WERI-Rb-1 (cell line): ENCODE data around the gene MESD.

Source experiments
- DNase-seq: peaks from one replicate; pipeline ENCODE4 v3.0.0-alpha.2; 2020
- H3K27ac ChIP-seq: fragments of 250-450 bp; sonication (Bioruptor Pico); 2 replicates; pipeline ENCODE4 v1.5.1; 2020; ENCODE audit warnings: mild to moderate bottlenecking, moderate library complexity
- H3K27me3 ChIP-seq: fragments of 250-450 bp; sonication (Bioruptor Pico); 2 replicates; pipeline ENCODE4 v1.5.1; 2021; ENCODE audit warnings: mild to moderate bottlenecking, low read depth, moderate library complexity; ENCODE audit not compliant: insufficient read depth, severe bottlenecking
- H3K36me3 ChIP-seq: fragments of 250-450 bp; sonication (Bioruptor Pico); 2 replicates; pipeline ENCODE4 v1.5.1; 2020; ENCODE audit warnings: mild to moderate bottlenecking, moderate library complexity
- H3K4me3 ChIP-seq: 2 replicates; pipeline ENCODE4 v1.5.1; 2011; ENCODE audit warnings: low read depth, mild to moderate bottlenecking, control low read depth, low read length
- H3K9me3 ChIP-seq: fragments of 250-450 bp; sonication (Bioruptor Pico); 2 replicates; pipeline ENCODE4 v1.5.1; 2021; ENCODE audit warnings: mild to moderate bottlenecking, moderate library complexity; ENCODE audit not compliant: severe bottlenecking
- CTCF ChIP-seq: IDR thresholded peaks from 2 replicates; pipeline ENCODE4 v1.5.1; 2011; ENCODE audit warnings: low read depth, mild to moderate bottlenecking, control low read depth, inconsistent platforms, low read length

The MESD gene

GRCh38 chr15:80978685-80979329, 10.8 kb downstream of the MESD start:
- Histone ChIP-seq H3K36me3 (peaks cover 48% of the 10 kb centered on the region), H3K27me3 (no peaks in the 10 kb centered on the region), H3K27ac (no peak overlapping the region), H3K9me3 (no peaks in the 10 kb centered on the region), H3K4me3 (no peak overlapping the region)
- no peak for DNase-seq
- no peak for TF ChIP-seq CTCF

- H3K4me3 ChIP-seq = no peak overlapping the region
- H3K27me3 ChIP-seq = no peaks in the 10 kb centered on the region
- no peak overlapping the region for H3K27ac ChIP-seq
- H3K9me3 ChIP-seq = no peaks in the 10 kb centered on the region
- peak; percentile 83 for DNase-seq
- H3K36me3 ChIP-seq = peaks cover 47% of the 10 kb centered on the region
- TF ChIP-seq CTCF = peak; percentile 90
Observed at GRCh38 chr15:80977627-80978036, 12.0 kb downstream of the MESD start.

GRCh38 chr15:80976851-80977250, 12.8 kb downstream of the MESD start:
- Histone ChIP-seq H3K27ac (no peak overlapping the region), H3K4me3 (no peak overlapping the region), H3K36me3 (peaks cover 40% of the 10 kb centered on the region), H3K9me3 (no peaks in the 10 kb centered on the region), H3K27me3 (no peaks in the 10 kb centered on the region)
- no peak for TF ChIP-seq CTCF
- no peak for DNase-seq

GRCh38 chr15:80974914-80975313, 14.7 kb downstream of the MESD start:
- Histone ChIP-seq H3K9me3 (no peaks in the 10 kb centered on the region), H3K4me3 (no peak overlapping the region), H3K27ac (no peak overlapping the region), H3K27me3 (no peaks in the 10 kb centered on the region), H3K36me3 (peaks cover 28% of the 10 kb centered on the region)
- no peak for TF ChIP-seq CTCF
- no peak for DNase-seq

- Histone ChIP-seq H3K27ac (no peak overlapping the region), H3K27me3 (no peaks in the 10 kb centered on the region), H3K4me3 (no peak overlapping the region), H3K36me3 (peaks cover 17% of the 10 kb centered on the region), H3K9me3 (no peaks in the 10 kb centered on the region)
- DNase-seq = no peak
- no peak for TF ChIP-seq CTCF
Observed at GRCh38 chr15:80972276-80972675, 17.3 kb downstream of the MESD start.

- H3K27me3 ChIP-seq = no peaks in the 10 kb centered on the region
- no peak for TF ChIP-seq CTCF
- DNase-seq = no peak
- no peak overlapping the region for H3K4me3 ChIP-seq
- H3K27ac ChIP-seq = no peak overlapping the region
- no peaks in the 10 kb centered on the region for H3K9me3 ChIP-seq
- peaks cover 12% of the 10 kb centered on the region for H3K36me3 ChIP-seq
Observed at GRCh38 chr15:80971143-80971542, 18.5 kb downstream of the MESD start.
